Breast epithelium (tissue), 3 donors: ENCODE measurements around the gene QPCT.
A peak's percentile ranks its signal among the peaks of the same experiment; 100 is the strongest.

Source experiments
- CTCF ChIP-seq, 3 donors: fragments of 450-650 bp; IDR thresholded peaks; one replicate each; pipeline ENCODE4 v1.5.1; 2016 to 2017; ENCODE audit warnings: antibody characterized with exemption in 3 of 3, mild to moderate bottlenecking in 3 of 3, moderate library complexity in 3 of 3
- POLR2A ChIP-seq: fragments of 450-650 bp; IDR thresholded peaks from one replicate; pipeline ENCODE4 v1.6.1; 2016; ENCODE audit warnings: antibody characterized with exemption, mild to moderate bottlenecking, moderate library complexity
- POLR2AphosphoS5 ChIP-seq, 3 donors: sonication (generic); formaldehyde crosslinking; IDR thresholded peaks; one replicate each; pipeline ENCODE4 v1.6.1; 2017; ENCODE audit warnings: antibody characterized with exemption in 3 of 3

GRCh38 chr2:37324786-37325624 lies 19.4 kb upstream of the QPCT start, which contains the start of gene PRKD3:
- TF ChIP-seq CTCF (IDR thresholded peaks at IDR 0.05) (peak in 1 of 3 donors; percentile 9), POLR2AphosphoS5 (IDR thresholded peaks at IDR 0.05) (peak in 2 of 3 donors; percentile 14 to 35), POLR2A (peak; percentile 19)
